GM18520 (cell line): ENCODE results near the gene SYTL3.
"Not testable (repeated sequence)": the region's sequence is repeated elsewhere in the genome, so short reads cannot be mapped to it uniquely, and the experiment has no call there.

ENCODE experiments used
- ATAC-seq: cut with Tn5 transposase; IDR thresholded peaks from one replicate; pipeline ENCODE4 v1.9.1; 2021; ENCODE audit not compliant: unreplicated experiment

Gene SYTL3

DNA sequence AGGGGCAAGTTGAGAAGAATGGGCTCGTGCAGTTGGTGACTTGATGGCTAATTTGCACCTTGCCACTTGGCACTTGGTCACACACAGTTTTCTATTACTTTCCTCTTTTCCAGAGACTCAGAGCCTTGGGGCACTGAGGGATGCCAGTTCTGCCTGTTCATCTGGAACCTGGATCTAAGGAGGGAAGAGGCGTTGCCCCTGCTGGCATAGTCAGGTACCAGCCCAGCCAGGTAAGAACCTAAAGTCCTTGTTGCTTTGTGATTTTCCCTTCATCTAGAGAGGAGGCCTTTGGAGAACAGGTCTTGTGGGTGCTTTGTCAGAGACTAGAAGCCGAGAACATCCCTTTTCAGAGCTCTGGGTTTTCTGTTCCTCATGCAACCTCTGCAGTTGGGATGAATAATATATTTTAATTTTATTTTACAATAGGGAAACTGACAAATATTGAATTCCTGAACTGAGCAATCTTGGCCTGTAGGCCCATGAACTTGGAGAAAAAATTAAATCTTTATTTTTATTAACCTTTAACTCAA is 11.4 kb downstream of the SYTL3 start:
- no peak for ATAC-seq

DNA sequence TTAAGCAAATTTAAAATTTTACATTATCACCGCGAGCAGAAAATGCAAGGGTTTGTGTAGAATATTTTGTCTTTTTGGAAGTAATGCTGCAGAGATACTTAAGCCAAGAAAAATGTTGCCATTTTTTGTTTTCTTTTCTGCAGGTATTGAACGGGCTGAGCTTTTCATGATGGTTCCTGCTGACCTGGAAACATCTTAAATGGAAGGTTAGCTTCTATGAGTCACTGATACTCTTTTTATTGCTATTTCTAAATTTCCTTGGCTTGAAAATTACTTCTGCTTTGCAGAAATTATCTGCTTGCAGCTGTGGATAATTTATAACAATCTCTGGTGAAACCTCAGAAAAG is 12.7 kb downstream of the SYTL3 start:
- ATAC-seq: no peak

DNA sequence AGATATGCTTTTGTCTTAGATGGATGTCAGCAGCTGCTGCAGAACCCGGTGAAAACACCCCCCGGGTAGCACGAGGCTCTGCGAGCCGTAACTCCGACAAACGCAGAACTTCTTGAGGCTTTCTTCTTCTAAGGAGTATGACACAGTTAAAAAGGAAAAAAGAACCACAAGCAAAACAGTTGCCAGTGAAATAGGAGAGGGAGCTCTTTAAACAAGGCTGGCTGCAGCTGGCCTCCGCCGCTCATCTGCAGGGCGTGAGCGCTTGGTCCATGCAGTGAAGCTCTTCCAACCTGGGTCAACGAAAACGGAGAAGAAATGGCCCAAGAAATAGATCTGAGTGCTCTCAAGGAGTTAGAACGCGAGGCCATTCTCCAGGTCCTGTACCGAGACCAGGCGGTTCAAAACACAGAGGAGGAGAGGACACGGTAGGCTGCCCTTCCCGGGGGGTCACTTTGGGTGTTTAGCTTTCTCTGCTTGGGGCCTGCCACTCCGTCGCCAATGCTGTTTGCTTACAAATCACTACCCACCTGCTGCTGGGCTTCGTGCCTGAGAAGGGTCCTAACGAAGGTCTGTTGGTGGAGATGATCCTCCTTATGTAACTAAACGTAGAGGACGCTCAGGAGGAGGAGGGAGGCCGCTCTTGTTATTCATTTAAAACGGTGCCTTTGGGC is 13.2 kb downstream of the SYTL3 start:
- ATAC-seq: no peak

DNA sequence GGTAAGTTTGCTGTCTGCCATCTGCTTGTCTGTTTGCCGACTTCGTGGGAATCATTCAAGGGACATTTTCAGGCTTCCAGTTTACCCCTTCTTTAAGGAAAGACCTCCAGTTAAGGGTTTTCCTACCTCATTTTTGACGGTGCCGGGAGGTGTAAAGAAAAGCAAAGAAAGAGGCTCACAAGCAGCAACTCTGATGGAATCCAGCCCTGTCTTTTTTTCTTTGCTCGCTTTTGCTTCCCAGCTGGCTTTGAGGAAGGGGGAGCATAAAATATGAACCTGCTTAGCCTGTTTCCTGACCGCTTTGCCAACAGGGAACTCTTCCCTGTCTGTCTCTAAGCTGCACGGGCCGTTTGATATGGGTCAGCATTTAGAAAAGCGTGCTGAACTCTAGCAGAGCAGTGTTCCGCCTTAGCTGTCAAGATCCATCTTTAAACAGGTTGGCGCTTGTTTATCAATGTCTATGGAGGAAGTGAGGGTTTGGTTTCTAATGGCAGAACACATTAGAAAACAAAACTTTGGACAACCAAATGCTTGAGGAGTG is 13.8 kb downstream of the SYTL3 start:
- no peak for ATAC-seq

DNA sequence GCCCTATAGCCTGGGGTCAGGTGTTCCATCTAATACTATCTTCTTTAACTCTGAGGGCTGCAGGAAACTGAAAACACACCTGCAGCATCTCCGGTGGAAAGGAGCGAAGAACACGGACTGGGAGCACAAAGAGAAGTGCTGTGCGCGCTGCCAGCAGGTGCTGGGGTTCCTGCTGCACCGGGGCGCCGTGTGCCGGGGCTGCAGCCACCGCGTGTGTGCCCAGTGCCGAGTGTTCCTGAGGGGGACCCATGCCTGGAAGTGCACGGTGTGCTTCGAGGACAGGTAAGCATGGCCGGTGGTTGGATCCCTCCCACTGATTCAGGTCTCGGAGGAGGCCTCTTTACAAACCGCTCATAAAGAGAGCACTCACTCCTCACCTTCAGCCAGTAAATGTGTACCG is 15.5 kb downstream of the SYTL3 start:
- ATAC-seq: no peak

DNA sequence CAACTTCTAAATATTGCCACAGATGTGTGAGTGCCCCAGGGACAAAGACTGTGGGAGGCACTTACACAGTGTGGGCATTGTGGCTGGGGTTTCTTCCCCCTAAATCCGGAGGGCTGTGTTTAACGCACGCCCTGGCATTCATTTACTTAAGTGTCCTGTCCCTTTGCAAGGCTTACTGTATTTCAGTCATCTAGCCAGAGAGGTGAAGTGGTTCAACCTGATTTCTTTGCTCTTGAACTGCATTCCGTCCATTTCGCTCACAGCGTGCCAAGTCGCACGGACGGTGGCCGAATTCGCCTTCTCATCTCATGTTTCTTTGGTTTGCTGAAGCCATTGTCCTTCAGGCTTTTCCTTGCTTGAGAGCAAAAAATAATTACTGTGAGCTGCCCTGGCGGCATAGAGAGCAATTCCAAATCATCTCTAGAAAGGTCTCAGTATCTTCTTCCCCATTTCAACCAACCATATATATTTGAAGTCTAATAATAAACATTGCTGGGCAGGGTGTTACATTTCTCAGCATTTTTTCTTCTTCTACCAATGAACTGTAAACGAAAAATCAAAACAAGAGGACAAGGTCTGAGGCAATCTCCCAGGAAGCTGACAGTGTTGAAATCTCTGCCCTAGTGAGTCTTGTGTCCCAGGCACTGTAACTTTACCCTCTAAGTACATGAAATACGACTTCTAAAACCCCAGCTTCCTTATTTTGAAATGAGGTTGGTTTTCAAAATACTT is 16.9 kb downstream of the SYTL3 start:
- ATAC-seq: no peak

DNA sequence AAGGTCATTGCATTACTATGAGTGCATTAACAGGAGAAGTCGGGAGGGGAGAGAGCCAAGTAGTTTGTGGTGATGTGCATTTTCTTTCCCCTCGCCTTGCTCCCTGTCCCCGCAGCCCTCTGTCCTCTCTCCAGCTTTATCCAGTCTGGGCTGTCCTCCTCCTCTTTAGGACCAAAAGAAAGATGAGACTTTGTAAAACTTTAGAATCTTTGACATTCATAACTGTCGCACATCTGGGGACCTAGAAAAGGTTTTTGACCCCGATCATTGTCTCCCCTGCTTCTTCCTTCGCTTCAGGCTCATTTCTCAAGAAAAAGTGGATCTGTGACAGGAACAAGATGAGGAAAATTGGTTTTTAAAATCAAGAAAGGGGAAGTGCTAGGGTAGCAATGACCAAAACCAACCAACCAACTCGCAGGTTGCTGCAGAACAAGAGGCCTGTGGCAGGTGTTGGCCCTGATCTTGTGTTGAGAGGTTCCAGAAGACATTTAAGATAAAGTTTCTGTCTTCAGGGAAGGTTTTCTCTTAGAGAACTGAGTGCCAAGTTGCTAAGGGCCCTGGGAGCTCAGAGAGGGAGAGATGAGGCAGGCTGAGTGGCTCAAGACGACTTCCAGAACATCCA is 17.6 kb downstream of the SYTL3 start:
- no peak for ATAC-seq

DNA sequence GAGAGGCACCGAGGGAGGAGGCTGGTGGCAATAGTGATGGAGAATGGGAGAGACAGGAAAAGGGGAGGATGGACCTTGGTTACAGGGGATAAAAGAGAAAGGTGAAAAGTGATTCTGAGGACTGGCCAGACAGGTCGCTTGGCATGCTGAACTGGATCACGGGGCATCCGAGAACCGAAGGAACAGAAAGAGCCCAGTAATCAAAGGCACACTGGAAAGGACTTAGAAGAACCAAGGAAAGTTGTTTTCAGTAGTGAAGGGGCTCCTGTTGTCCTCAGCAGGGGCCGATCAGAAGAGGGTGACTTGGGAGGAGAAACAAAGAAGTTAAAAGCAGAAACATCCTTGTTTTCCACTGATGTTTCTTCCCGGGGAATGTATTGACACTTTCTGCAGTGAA is 18.9 kb downstream of the SYTL3 start:
- ATAC-seq: no peak

DNA sequence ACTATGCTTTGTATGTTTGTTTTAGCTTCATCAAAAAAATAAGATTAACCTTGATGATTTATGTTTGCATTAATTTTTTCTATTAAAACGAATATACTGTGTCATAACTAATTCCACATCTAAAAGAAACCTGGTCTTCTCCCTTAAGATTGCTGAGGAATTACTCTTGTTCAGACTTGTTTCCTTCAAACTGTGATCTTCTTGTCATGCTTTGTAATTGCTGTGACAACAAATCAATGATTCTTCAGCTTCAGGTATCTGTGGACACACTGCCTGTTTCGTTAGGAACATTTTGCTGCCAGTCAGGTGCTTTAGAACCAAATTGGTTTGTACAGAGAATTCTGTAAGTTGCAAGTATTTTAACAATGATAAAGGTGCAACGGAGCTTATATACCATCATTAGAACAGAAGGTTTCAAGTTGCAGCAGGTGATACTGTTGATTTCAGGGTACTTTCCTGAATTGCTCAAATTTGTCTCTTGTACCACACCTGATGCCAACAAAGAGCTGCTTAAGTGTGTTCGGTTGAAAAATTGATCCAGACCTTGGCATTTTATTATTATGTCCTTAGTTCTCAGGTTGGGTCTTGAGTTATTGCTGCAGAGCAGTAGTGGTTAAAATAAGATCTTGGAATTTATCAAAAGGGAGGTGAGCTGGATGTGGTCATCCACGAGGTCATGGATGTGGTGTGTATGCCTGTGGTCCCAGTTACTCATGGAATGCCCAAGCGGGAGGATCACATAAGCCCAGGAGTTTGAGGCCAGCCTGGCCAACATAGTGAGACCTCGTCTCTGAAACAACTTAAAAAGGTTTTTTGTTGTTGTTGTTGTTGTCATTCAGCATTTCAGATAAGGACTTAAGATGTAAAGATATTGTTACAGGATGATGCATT is 19.5 kb downstream of the SYTL3 start:
- ATAC-seq: no peak

DNA sequence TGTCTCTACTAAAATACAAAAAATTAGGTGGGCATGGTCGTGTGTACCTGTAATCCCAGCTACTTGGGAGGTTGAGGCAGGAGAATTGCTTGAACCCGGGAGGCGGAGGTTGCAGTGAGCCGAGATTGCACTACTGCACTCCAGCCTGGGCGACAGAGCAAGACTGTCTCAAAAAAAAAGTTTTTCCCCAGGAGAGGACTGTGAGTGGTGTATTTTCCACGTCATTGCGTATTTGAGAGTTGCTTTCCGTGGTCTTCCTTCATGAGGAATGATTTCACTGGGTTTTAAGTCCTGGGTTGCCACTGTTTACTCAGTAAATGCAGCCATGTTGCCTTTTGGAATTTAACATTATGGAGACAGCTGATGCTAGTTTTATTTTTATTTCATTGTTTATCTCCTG is 22.3 kb downstream of the SYTL3 start:
- ATAC-seq: not testable (repeated sequence)

DNA sequence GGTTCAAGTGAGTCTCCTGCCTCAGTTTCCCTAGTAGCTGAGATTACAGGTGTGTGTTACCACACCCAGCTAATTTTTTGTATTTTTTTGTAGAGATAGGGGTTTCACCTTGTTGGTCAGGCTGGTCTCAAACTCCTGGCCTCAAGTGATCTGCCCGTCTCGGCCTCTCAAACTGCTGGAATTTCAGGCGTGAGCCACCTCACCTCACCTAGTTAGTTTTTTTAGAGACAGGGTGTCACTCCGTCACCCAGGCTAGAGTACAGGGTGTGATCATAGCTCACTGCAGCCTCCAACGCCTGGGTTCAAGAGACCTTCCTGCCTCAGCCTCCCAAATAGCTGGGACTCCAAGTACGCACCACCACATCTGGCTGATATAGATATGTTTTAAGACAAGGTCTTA is 22.9 kb downstream of the SYTL3 start:
- no peak for ATAC-seq

DNA sequence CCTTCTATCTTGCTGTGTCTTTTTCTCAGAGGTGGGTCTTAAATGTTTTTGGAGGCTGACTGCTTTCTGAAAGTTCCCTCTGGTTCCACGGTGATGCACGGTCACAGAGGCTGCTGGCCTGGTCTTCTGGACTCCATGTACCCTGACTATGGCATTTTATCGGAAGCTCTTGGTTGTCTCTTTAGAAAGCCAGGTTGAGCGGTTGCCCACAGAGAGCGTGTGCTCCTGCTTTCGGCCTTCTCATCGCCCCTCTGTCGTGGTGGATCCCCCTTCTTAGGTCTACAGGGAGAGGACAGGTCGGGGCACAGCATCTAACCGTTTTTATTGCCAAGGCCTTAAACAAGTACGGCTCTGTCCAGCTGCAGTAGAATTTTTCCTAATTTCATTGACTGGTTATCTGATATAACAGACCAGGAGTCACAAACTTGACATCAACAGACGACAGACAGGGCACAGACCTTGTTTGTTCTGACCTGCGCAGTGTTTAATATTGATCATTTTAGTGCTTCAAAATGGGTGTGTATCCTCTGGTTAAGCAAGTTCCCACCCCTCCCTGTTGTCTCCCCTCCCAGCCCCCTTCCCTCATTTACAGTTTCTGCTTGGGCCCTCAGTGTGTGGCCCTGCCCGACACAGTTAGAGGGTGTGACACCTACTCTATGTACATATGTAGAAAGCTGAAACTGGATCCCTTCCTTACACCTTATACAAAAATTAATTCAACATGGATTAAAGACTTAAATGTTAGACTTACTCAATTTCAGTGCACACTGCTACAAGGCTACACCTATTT is 24.7 kb downstream of the SYTL3 start:
- ATAC-seq: no peak

DNA sequence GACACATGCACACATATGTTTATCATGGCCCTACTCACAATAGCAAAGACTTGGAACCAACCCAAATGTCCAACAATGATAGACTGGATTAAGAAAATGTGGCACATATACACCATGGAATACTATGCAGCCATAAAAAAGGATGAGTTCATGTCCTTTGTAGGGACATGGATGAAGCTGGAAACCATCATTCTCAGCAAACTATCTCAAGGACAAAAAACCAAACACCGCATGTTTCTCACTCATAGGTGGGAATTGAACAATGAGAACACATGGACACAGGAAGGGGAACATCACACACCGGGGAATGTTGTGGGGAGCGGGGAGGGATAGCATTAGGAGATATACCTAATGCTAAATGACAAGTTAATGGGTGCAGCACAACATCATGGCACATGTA is 27.2 kb downstream of the SYTL3 start:
- not testable (repeated sequence) for ATAC-seq

DNA sequence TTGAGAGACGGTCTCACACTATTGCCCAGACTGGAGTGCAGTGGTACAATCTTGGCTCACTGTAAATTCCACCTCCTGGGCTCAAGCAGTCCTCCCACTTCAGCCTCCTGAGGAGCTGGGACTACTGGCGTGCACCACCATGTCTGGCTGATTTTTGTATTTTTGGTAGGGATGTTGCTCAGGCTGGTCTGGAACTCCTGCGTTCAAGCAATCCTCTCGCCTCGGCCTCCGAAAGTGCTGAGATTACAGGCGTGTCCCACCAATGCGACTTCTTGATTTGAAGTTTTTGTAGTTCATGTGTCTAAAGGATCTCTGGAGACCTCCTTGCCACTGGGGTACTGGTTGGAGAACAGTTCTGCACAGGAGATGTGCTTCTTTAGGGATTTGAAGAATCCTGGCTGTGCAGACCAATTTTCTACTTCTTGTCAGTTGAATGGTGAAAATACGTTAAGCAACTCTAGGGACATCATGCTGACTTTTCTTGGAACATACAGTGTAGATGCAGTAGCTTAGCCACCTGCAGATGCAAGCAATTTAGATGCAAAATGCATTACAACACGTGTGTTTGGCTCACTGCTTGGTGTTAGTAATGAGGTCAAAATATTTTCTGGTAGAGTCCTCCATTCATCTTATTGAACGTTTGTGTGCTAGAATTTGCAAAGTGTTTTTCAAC is 28.2 kb downstream of the SYTL3 start:
- no peak for ATAC-seq

DNA sequence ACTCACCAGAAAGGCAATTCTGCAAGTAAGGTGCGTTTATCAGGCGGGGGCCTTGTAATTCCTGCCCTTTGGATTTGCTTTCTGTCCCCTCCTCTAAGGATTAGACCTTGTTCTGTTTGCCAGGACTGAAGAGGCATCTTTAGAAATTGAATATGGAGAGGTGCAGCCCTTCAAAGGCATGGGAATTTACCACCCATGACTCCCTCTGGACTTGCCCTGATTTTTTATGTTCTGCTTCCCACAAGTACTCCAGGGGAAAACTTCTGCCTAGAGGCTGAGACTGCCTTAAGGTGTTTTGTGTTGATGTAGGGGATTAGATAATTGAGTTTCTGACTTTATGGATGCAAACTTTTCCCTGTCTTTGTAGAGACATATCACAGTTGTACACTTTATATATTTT is 30.2 kb downstream of the SYTL3 start:
- ATAC-seq: no peak

DNA sequence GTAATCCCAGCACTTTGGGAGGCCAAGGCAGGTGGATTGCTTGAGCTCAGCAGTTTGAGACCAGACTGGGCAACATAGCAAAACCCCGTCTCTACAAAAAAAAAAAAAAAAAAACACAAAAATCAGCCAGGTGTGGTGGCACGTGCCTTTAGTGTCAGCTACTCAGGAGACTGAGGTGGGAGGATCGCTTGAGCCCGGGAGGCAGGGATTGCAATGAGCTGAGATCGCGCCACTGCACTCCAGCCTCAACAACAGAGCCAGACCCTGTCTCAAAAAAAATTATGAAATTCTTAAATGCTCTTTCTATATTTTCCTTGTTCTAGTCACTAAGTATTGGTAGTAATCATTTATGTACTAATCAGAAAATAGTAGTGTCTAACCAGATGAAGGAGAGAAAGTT is 30.6 kb downstream of the SYTL3 start:
- ATAC-seq: no peak

DNA sequence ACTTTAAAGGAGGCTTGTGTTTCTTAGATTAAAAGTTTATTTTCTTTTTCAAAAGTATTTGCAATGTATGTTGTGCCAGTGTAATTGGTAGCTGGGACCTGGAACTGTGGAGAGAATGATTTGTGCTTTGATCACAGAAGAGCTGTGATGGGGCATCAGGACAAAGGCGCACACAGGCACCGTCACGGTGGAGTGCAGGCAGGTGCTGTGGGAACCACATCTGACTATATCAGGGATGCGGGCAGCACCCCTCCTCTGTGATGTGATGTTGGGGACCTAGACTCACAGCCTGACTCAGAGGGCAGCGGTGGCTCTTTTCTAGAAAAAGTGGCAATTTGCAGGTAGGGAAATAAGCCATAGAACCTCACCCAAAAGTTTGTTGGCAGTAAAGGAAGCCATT is 34.5 kb downstream of the SYTL3 start:
- no peak for ATAC-seq

DNA sequence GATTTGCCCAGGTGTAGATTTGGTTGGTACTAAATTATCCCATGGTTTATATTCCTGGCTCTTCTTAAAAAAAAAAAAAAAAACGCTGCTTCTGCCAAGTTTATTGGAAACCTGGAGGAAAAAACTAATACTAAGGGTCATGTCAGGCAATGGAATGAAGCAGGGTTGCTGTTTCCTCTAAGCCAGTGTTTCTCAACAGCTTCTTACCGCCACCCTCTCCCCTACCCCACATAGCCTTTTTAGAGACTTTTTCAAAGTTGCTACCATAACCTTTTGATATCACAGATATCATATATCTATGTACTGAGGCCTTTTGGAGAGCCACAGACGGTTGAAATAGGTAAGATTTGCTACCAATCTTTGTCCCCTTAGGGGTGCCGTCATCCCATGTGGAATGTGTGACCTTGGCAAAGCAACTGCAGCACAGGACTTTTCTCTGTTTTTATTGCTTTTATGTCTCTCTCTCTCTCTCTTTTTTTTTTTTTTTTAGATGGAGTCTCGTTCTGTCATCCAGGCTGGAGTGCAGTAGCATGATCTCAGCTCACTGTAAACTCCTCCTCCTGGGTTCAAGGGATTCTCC is 35.0 kb downstream of the SYTL3 start:
- no peak for ATAC-seq

DNA sequence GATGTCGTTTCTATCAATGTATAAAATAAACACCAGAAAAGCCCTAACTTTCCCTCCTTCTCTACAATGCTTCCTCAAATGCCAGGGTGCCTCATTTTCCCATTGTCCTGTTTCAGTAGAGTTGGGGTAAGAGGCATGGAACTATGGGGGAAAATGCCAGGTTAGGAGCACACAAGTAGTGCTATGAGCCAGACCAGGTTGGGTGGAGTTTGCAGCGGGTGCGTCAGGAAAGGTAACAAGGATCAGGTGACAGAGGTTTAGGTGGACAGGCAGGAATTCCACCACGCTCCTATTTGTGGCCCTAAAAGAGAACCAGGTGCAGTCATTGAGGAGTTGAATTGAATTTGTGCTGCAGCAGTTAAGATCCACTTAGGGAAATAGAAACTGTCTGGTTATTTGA is 36.5 kb downstream of the SYTL3 start:
- ATAC-seq: no peak
